Skeletal muscle satellite cell (primary cell): ENCODE results near the gene CTSZ.
"Not testable (repeated sequence)": the region's sequence is repeated elsewhere in the genome, so short reads cannot be mapped to it uniquely, and the experiment has no call there.

Experiments used
- H3K27me3 ChIP-seq: 2 replicates; pipeline ENCODE4 v1.7.0; 2013; ENCODE audit warnings: low read length; ENCODE audit not compliant: control insufficient read depth, insufficient read depth
- H3K36me3 ChIP-seq: 2 replicates; pipeline ENCODE4 v1.7.0; 2013; ENCODE audit warnings: mild to moderate bottlenecking, control low read depth, low read length; ENCODE audit not compliant: insufficient read depth
- H3K4me1 ChIP-seq: 2 replicates; pipeline ENCODE4 v1.7.0; 2013; ENCODE audit warnings: low read length; ENCODE audit not compliant: control insufficient read depth, insufficient read depth
- H3K4me2 ChIP-seq: 2 replicates; pipeline ENCODE4 v1.7.0; 2013; ENCODE audit warnings: mild to moderate bottlenecking, low read length
- H3K4me3 ChIP-seq: 2 replicates; pipeline ENCODE4 v1.7.0; 2013; ENCODE audit warnings: low read length
- H3K9ac ChIP-seq: 2 replicates; pipeline ENCODE4 v1.7.0; 2013; ENCODE audit warnings: mild to moderate bottlenecking, low read depth, low read length, moderate library complexity
- H3K9me3 ChIP-seq: replicated peaks from 2 replicates; pipeline ENCODE4 v1.7.0; 2013; ENCODE audit warnings: mild to moderate bottlenecking, control low read depth, low read length

Gene CTSZ

GRCh38 chr20:58984691-58985090, 22.4 kb downstream of the CTSZ start:
- Histone ChIP-seq H3K9ac (no peak overlapping the region), H3K36me3 (peaks cover 33% of the 10 kb centered on the region), H3K9me3 (no peaks in the 10 kb centered on the region), H3K4me1 (peaks cover 6% of the 10 kb centered on the region), H3K4me3 (no peak overlapping the region), H3K27me3 (no peaks in the 10 kb centered on the region), H3K4me2 (no peak overlapping the region)

GRCh38 chr20:58983115-58983468, 24.0 kb downstream of the CTSZ start:
- H3K4me2 ChIP-seq, H3K9ac ChIP-seq, H3K9me3 ChIP-seq, H3K27me3 ChIP-seq, H3K4me1 ChIP-seq, H3K4me3 ChIP-seq: not testable (repeated sequence)
- H3K36me3 ChIP-seq, result peaks cover 17% of the 10 kb centered on the region

GRCh38 chr20:58982406-58983114, 24.5 kb downstream of the CTSZ start:
- peak overlapping the region; percentile 87 for H3K9ac ChIP-seq
- no peaks in the 10 kb centered on the region for H3K9me3 ChIP-seq
- peaks cover 11% of the 10 kb centered on the region for H3K36me3 ChIP-seq
- H3K27me3 ChIP-seq, result peaks cover 4% of the 10 kb centered on the region
- peak overlapping the region; percentile 93 for H3K4me2 ChIP-seq
- H3K4me3 ChIP-seq, result peak overlapping the region; percentile 80
- peaks cover 6% of the 10 kb centered on the region for H3K4me1 ChIP-seq

GRCh38 chr20:58981628-58982364, 25.3 kb downstream of the CTSZ start:
- peaks cover 5% of the 10 kb centered on the region for H3K36me3 ChIP-seq
- H3K9ac ChIP-seq, result peak overlapping the region; percentile 87
- H3K4me3 ChIP-seq, result peak overlapping the region; percentile 80
- H3K4me2 ChIP-seq, result peak overlapping the region; percentile 93
- no peaks in the 10 kb centered on the region for H3K9me3 ChIP-seq
- peaks cover 4% of the 10 kb centered on the region for H3K27me3 ChIP-seq
- peaks cover 6% of the 10 kb centered on the region for H3K4me1 ChIP-seq

- Histone ChIP-seq H3K9ac (peak within 1 kb of the TSS; percentile 87), H3K36me3 (no peaks in the 10 kb centered on the region), H3K27me3 (peaks cover 4% of the 10 kb centered on the region), H3K4me3 (peak within 1 kb of the TSS; percentile 80), H3K4me2 (peak within 1 kb of the TSS; percentile 93), H3K9me3 (no peaks in the 10 kb centered on the region), H3K4me1 (peaks cover 6% of the 10 kb centered on the region)
These were observed 26.1 kb downstream of the CTSZ start, which contains the start of gene NELFCD for GRCh38 chr20:58980711-58981627. Gene NELFCD, plus strand, starts transcription at chr20:58981256. Its CDS starts 54 bp downstream, at chr20:58981310.

- Histone ChIP-seq H3K9ac (no peak overlapping the region), H3K4me2 (no peak overlapping the region), H3K36me3 (no peaks in the 10 kb centered on the region), H3K4me3 (no peak overlapping the region), H3K9me3 (no peaks in the 10 kb centered on the region), H3K4me1 (peaks cover 6% of the 10 kb centered on the region), H3K27me3 (peaks cover 4% of the 10 kb centered on the region)
These were observed 28.5 kb downstream of the CTSZ start for GRCh38 chr20:58978351-58979190.

- no peaks in the 10 kb centered on the region for H3K9me3 ChIP-seq
- H3K36me3 ChIP-seq, result no peaks in the 10 kb centered on the region
- no peaks in the 10 kb centered on the region for H3K4me1 ChIP-seq
- H3K9ac ChIP-seq, result no peak overlapping the region
- H3K27me3 ChIP-seq, result peaks cover 9% of the 10 kb centered on the region
- no peak overlapping the region for H3K4me2 ChIP-seq
- H3K4me3 ChIP-seq, result no peak overlapping the region
These were observed 30.9 kb downstream of the CTSZ start for GRCh38 chr20:58976061-58976730.

- no peak overlapping the region for H3K4me3 ChIP-seq
These were observed 31.7 kb downstream of the CTSZ start for GRCh38 chr20:58975353-58975752.

GRCh38 chr20:58973866-58974265, 33.2 kb downstream of the CTSZ start:
- H3K4me1 ChIP-seq, result no peaks in the 10 kb centered on the region
- H3K36me3 ChIP-seq, result no peaks in the 10 kb centered on the region
- no peaks in the 10 kb centered on the region for H3K9me3 ChIP-seq
- H3K4me2 ChIP-seq, result no peak overlapping the region
- H3K9ac ChIP-seq, result no peak overlapping the region
- H3K27me3 ChIP-seq, result peaks cover 11% of the 10 kb centered on the region
- H3K4me3 ChIP-seq, result no peak overlapping the region

More at GRCh38 chr20:58975353-58975752, 31.7 kb downstream of the CTSZ start:
- no peak overlapping the region for H3K9ac ChIP-seq
- peaks cover 13% of the 10 kb centered on the region for H3K27me3 ChIP-seq
- H3K9me3 ChIP-seq, result no peaks in the 10 kb centered on the region
- no peaks in the 10 kb centered on the region for H3K36me3 ChIP-seq
- H3K4me1 ChIP-seq, result no peaks in the 10 kb centered on the region
- H3K4me2 ChIP-seq, result no peak overlapping the region

GRCh38 chr20:58973179-58973578, 33.9 kb downstream of the CTSZ start:
- Histone ChIP-seq H3K4me2 (no peak overlapping the region), H3K4me1 (no peaks in the 10 kb centered on the region), H3K9ac (no peak overlapping the region), H3K9me3 (no peaks in the 10 kb centered on the region), H3K36me3 (no peaks in the 10 kb centered on the region), H3K4me3 (no peak overlapping the region), H3K27me3 (peaks cover 12% of the 10 kb centered on the region)
